Neural cell (in vitro differentiated cells): ENCODE results near the gene PHACTR3. TPM values are rescaled to one million over a fixed set of nuclear protein-coding genes. Genes with fewer than 3 reads are reported as not detected.

Experiments
- H2AFZ ChIP-seq: fragments of 200-600, 300-800 bp; sonication (generic), shearing (Covaris generic); 2 replicates; pipeline ENCODE4 v1.6.0; 2014; ENCODE audit warnings: low read depth, mild to moderate bottlenecking, antibody characterized with exemption, low read length, moderate library complexity
- H3F3A ChIP-seq: fragments of 200-600 bp; shearing (Covaris generic); 2 replicates; pipeline ENCODE4 v1.6.1; 2016; ENCODE audit warnings: mild to moderate bottlenecking, moderate library complexity, mixed read lengths, antibody characterized with exemption, low read length; ENCODE audit not compliant: insufficient read depth, poor library complexity, severe bottlenecking
- H3K27ac ChIP-seq: fragments of 200-600, 300-800 bp; sonication (generic), shearing (Covaris generic); 2 replicates; pipeline ENCODE4 v1.5.1; 2014; ENCODE audit warnings: mild to moderate bottlenecking, low read length, moderate library complexity
- H3K27me3 ChIP-seq: fragments of 300-800, 200-600 bp; sonication (generic), shearing (Covaris generic); 2 replicates; pipeline ENCODE4 v1.6.0; 2014; ENCODE audit warnings: mild to moderate bottlenecking, low read depth, low read length, moderate library complexity; ENCODE audit not compliant: insufficient read depth
- H3K36me3 ChIP-seq: fragments of 300-800, 200-600 bp; sonication (generic), shearing (Covaris generic); 2 replicates; pipeline ENCODE4 v1.5.1; 2014; ENCODE audit warnings: mild to moderate bottlenecking, antibody characterized with exemption, low read length, moderate library complexity; ENCODE audit not compliant: insufficient read depth
- H3K4me2 ChIP-seq: fragments of 300-800, 200-600 bp; sonication (generic), shearing (Covaris generic); 2 replicates; pipeline ENCODE4 v1.6.0; 2014; ENCODE audit warnings: mild to moderate bottlenecking, low read length
- H3K4me3 ChIP-seq: fragments of 300-800, 200-600 bp; sonication (generic), shearing (Covaris generic); 2 replicates; pipeline ENCODE4 v1.5.1; 2014; ENCODE audit warnings: mild to moderate bottlenecking, low read length, moderate library complexity
- H3K79me2 ChIP-seq: fragments of 200-600 bp; shearing (Covaris generic); replicated peaks from 2 replicates; pipeline ENCODE4 v1.6.0; 2014; ENCODE audit warnings: mild to moderate bottlenecking, low read length, moderate library complexity; ENCODE audit not compliant: insufficient read depth
- H3K9ac ChIP-seq: fragments of 300-800, 200-600 bp; sonication (generic), shearing (Covaris generic); 2 replicates; pipeline ENCODE4 v1.6.1; 2016; ENCODE audit warnings: mild to moderate bottlenecking, low read length, mixed read lengths
- H3K9me2 ChIP-seq: fragments of 200-600 bp; shearing (Covaris generic); 2 replicates; pipeline ENCODE4 v1.6.1; 2016; ENCODE audit warnings: mild to moderate bottlenecking, low read length, mixed read lengths; ENCODE audit not compliant: insufficient read depth
- H3K9me3 ChIP-seq: fragments of 200-600, 300-800 bp; sonication (generic), shearing (Covaris generic); 2 replicates; pipeline ENCODE4 v1.6.1; 2016; ENCODE audit warnings: mild to moderate bottlenecking, mixed run types, low read length, moderate library complexity, mixed read lengths
- H4K20me1 ChIP-seq: fragments of 200-600 bp; shearing (Covaris generic); 2 replicates; pipeline ENCODE4 v1.6.1; 2016; ENCODE audit warnings: mild to moderate bottlenecking, mixed run types; ENCODE audit not compliant: insufficient read depth
- EP300 ChIP-seq: fragments of 450-650 bp; conservative IDR thresholded peaks from 2 replicates; pipeline ENCODE4 v1.6.1; 2014; ENCODE audit warnings: antibody characterized with exemption, mild to moderate bottlenecking, moderate library complexity; ENCODE audit not compliant: poor library complexity, severe bottlenecking
- EZH2 ChIP-seq: fragments of 200-600, 300-800 bp; shearing (Covaris generic), sonication (generic); IDR thresholded peaks from 2 replicates; pipeline ENCODE4 v1.6.1; 2014; ENCODE audit warnings: antibody characterized with exemption, low read length, borderline replicate concordance, mild to moderate bottlenecking; ENCODE audit not compliant: insufficient read depth, poor library complexity, severe bottlenecking
- MXI1 ChIP-seq: fragments of 450-650 bp; conservative IDR thresholded peaks from 2 replicates; pipeline ENCODE4 v1.6.1; 2014; ENCODE audit warnings: antibody characterized with exemption, mild to moderate bottlenecking; ENCODE audit not compliant: poor library complexity, severe bottlenecking
- POLR2AphosphoS5 ChIP-seq: IDR thresholded peaks from 2 replicates; pipeline ENCODE4 v1.6.1; 2012
- RAD21 ChIP-seq: fragments of 450-650 bp; conservative IDR thresholded peaks from 2 replicates; pipeline ENCODE4 v1.6.1; 2014; ENCODE audit warnings: antibody characterized with exemption, mild to moderate bottlenecking, moderate library complexity
- SMC3 ChIP-seq: fragments of 450-650 bp; conservative IDR thresholded peaks from 2 replicates; pipeline ENCODE4 v1.6.1; 2014; ENCODE audit warnings: antibody characterized with exemption, mild to moderate bottlenecking, moderate library complexity; ENCODE audit not compliant: poor library complexity
- TAF1 ChIP-seq: IDR thresholded peaks from 2 replicates; pipeline ENCODE4 v1.6.1; 2012; ENCODE audit warnings: low read depth
- polyA plus RNA-seq: library from polyadenylated mRNA; depleted of rRNA; stranded (reverse); fragments of >200 nt; gene quantifications from 2 replicates; pipeline ENCODE4 v1.2.3, GENCODE V29; 2014
- TF ChIP-seq, protein P1 (sequence below): fragments of 450-650 bp; IDR thresholded peaks from 2 replicates; pipeline ENCODE4 v1.5.1; 2014; ENCODE audit warnings: antibody characterized with exemption, mild to moderate bottlenecking, moderate library complexity; ENCODE audit not compliant: poor library complexity, severe bottlenecking
- TF ChIP-seq, protein P2 (sequence below): IDR thresholded peaks from 2 replicates; pipeline ENCODE4 v1.6.1; 2012; ENCODE audit warnings: borderline replicate concordance

Gene PHACTR3
- polyA plus RNA-seq, 1 donor from 2014 or later: 1.3 TPM

DNA sequence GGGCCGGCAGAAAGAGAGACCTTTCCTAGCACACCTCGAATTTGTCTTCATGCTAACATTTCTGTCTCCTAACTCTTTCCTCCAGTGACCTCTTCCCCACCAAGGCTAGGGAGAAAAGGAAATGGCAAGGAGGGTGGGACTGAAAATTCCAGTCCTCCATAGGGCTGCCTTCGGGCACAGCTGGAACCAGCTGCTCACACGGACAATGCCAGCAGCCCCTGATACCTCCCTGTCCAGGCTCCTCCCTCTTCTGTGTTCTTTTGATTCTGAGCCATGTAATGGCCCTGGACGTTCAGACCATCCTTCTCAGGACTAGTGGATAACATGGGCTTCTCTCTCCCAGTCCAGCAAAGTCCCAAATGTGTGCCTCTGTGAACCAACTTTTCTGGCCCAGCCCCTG, 29.1 kb upstream of the PHACTR3 start:
- TF ChIP-seq RAD21: no peak
- TF ChIP-seq SMC3: no peak
- TF ChIP-seq MXI1: no peak
- no peak for TF ChIP-seq EZH2
- TF ChIP-seq, protein P1, sequence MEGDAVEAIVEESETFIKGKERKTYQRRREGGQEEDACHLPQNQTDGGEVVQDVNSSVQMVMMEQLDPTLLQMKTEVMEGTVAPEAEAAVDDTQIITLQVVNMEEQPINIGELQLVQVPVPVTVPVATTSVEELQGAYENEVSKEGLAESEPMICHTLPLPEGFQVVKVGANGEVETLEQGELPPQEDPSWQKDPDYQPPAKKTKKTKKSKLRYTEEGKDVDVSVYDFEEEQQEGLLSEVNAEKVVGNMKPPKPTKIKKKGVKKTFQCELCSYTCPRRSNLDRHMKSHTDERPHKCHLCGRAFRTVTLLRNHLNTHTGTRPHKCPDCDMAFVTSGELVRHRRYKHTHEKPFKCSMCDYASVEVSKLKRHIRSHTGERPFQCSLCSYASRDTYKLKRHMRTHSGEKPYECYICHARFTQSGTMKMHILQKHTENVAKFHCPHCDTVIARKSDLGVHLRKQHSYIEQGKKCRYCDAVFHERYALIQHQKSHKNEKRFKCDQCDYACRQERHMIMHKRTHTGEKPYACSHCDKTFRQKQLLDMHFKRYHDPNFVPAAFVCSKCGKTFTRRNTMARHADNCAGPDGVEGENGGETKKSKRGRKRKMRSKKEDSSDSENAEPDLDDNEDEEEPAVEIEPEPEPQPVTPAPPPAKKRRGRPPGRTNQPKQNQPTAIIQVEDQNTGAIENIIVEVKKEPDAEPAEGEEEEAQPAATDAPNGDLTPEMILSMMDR: no peak
- no peak for TF ChIP-seq EP300
- TF ChIP-seq, protein P2, sequence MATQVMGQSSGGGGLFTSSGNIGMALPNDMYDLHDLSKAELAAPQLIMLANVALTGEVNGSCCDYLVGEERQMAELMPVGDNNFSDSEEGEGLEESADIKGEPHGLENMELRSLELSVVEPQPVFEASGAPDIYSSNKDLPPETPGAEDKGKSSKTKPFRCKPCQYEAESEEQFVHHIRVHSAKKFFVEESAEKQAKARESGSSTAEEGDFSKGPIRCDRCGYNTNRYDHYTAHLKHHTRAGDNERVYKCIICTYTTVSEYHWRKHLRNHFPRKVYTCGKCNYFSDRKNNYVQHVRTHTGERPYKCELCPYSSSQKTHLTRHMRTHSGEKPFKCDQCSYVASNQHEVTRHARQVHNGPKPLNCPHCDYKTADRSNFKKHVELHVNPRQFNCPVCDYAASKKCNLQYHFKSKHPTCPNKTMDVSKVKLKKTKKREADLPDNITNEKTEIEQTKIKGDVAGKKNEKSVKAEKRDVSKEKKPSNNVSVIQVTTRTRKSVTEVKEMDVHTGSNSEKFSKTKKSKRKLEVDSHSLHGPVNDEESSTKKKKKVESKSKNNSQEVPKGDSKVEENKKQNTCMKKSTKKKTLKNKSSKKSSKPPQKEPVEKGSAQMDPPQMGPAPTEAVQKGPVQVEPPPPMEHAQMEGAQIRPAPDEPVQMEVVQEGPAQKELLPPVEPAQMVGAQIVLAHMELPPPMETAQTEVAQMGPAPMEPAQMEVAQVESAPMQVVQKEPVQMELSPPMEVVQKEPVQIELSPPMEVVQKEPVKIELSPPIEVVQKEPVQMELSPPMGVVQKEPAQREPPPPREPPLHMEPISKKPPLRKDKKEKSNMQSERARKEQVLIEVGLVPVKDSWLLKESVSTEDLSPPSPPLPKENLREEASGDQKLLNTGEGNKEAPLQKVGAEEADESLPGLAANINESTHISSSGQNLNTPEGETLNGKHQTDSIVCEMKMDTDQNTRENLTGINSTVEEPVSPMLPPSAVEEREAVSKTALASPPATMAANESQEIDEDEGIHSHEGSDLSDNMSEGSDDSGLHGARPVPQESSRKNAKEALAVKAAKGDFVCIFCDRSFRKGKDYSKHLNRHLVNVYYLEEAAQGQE: no peak
- no peak for TF ChIP-seq TAF1
- TF ChIP-seq POLR2AphosphoS5: no peak
- H3K4me3 ChIP-seq: no peak overlapping the region
- H3K9me3 ChIP-seq: no peaks in the 10 kb centered on the region
- no peak overlapping the region for H2AFZ ChIP-seq
- H3K27ac ChIP-seq: no peak overlapping the region
- H3F3A ChIP-seq: no peaks in the 10 kb centered on the region
- peaks cover 43% of the 10 kb centered on the region for H3K27me3 ChIP-seq
- no peaks in the 10 kb centered on the region for H3K9me2 ChIP-seq
- H4K20me1 ChIP-seq: no peaks in the 10 kb centered on the region
- H3K4me2 ChIP-seq: no peak overlapping the region
- H3K36me3 ChIP-seq: no peaks in the 10 kb centered on the region
- H3K79me2 ChIP-seq: no peaks in the 10 kb centered on the region
- no peak overlapping the region for H3K9ac ChIP-seq

DNA sequence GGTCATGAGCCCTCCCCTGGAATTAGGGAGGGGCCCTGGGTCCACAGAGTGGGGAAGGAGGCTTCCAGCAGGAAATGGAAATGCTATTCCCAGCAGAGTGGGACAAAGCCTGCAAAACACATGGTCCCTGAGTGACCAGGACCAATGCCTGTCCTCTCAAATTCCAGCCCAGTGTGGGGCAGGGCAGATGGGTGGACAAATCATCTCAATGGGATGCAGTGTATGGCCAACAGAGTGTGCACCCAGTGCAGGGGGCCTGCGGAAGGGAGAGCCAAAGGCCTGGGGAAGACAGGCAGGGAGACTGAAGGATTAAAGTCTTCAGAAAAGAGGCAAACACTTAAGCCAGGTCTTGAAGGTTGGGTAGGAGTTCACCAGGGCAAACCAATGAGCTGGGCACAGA, 28.7 kb upstream of the PHACTR3 start:
- H3K36me3 ChIP-seq: no peaks in the 10 kb centered on the region
- H3K9me3 ChIP-seq: no peaks in the 10 kb centered on the region
- H4K20me1 ChIP-seq: no peaks in the 10 kb centered on the region
- peaks cover 43% of the 10 kb centered on the region for H3K27me3 ChIP-seq
- no peak overlapping the region for H3K4me2 ChIP-seq
- H3K4me3 ChIP-seq: no peak overlapping the region
- no peak overlapping the region for H2AFZ ChIP-seq
- H3K79me2 ChIP-seq: no peaks in the 10 kb centered on the region
- H3F3A ChIP-seq: no peaks in the 10 kb centered on the region
- TF ChIP-seq EZH2 (no peak), SMC3 (no peak), POLR2AphosphoS5 (no peak), RAD21 (no peak), EP300 (no peak), MXI1 (no peak)
- TF ChIP-seq, protein P2: no peak
- TF ChIP-seq, protein P1: no peak
- no peaks in the 10 kb centered on the region for H3K9me2 ChIP-seq
- no peak overlapping the region for H3K27ac ChIP-seq
- H3K9ac ChIP-seq: no peak overlapping the region
